Muscle of leg (tissue), 11 donors: ENCODE measurements around the gene GDI2. TPM values are rescaled to one million over a fixed set of nuclear protein-coding genes. Genes with fewer than 3 reads are reported as not detected.
"Not testable (repeated sequence)": the region's sequence is repeated elsewhere in the genome, so short reads cannot be mapped to it uniquely, and the experiment has no call there.

ENCODE experiments used
- DNase-seq: peaks from one replicate; pipeline ENCODE4 v3.0.0; 2013
- H3K27ac ChIP-seq: one replicate; pipeline ENCODE4 v1.5.1; 2013; ENCODE audit warnings: mild to moderate bottlenecking, low read length, control low read depth
- H3K27me3 ChIP-seq: one replicate; pipeline ENCODE4 v1.6.1; 2013; ENCODE audit warnings: low read length; ENCODE audit not compliant: control insufficient read depth, insufficient read depth
- H3K36me3 ChIP-seq: one replicate; pipeline ENCODE4 v1.6.1; 2013; ENCODE audit warnings: low read length; ENCODE audit not compliant: control insufficient read depth, insufficient read depth
- H3K4me1 ChIP-seq: one replicate; pipeline ENCODE4 v1.6.1; 2013; ENCODE audit warnings: low read length; ENCODE audit not compliant: control insufficient read depth, insufficient read depth
- H3K4me3 ChIP-seq: one replicate; pipeline ENCODE4 v1.5.1; 2013; ENCODE audit warnings: low read length, control low read depth
- H3K9me3 ChIP-seq: replicated peaks from 2 replicates; pipeline ENCODE4 v1.6.1; 2013; ENCODE audit warnings: low read depth, low read length; ENCODE audit not compliant: control insufficient read depth
- WGBS: methylation state at CpG from one replicate; pipeline ENCODE4 v1.1.5; 2013; ENCODE audit warnings: missing lambda C conversion rate; ENCODE audit not compliant: insufficient coverage; 5-methylcytosine and 5-hydroxymethylcytosine counted together
- polyA plus RNA-seq, 8 donors: library from polyadenylated mRNA; unstranded; fragments of 120-200 nt; gene quantifications; one replicate each; pipeline versions ENCODE4 v1.2.1 to v1.2.3, GENCODE V29; 2013; ENCODE audit warnings: inconsistent platforms in 1 of 8, low replicate concordance in 1 of 8; ENCODE audit not compliant: insufficient read length in 8 of 8, insufficient read depth in 1 of 8
- total RNA-seq: library from RNA; stranded (reverse); fragments of 120-200 nt; gene quantifications from one replicate; pipeline ENCODE4 v1.2.4, GENCODE V29; 2013

GDI2 gene
- total and polyA plus RNA-seq, 9 donors, result 216 to 281 (median 239) TPM

DNA sequence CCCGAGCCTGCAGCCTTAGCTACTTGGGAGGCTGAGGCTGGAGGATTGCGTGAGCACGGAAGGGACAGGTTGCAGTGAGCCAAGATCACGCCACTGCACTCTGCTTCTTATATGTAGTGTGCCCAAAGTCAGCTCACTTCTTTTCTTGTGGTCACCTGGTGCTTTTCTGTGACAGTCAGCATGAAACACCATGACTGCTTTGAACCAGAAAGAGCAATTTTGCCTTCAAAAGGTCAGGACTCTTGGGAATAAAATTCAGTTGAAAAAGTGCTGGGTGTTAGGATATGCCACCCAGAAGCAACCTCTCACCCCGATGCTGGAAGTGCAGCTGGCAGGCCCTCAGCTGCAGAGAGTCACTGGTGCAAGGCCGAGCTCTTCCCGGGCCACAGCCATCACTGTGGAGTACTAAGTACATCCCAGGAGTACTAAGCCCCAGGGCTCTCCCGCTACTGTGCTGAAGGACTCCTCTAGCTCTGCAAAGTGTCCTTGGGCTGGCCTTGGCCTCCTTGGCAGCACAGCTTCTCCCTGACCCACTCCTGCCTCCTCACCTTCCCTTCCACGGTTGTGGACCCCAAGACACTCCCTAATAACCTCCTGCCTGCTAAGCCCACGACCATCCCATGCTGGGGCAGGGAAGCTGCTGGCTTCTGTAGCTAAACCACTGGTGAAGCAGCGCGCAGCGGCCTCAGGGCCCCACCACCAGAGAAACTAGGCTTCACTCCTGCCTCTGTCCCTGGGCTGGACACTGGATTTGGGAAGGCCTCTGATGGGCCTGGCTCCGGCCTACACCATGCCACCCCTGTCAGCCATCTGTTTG is 17.6 kb upstream of the GDI2 start:
- H3K4me3 ChIP-seq, result no peak overlapping the region
- DNase-seq, result no peak
- H3K9me3 ChIP-seq, result no peaks in the 10 kb centered on the region
- no peak overlapping the region for H3K27ac ChIP-seq
- WGBS, result 79% methylated on average over 13 of the region's 14 CpGs
- peaks cover 5% of the 10 kb centered on the region for H3K4me1 ChIP-seq
- H3K36me3 ChIP-seq, result no peaks in the 10 kb centered on the region
- no peaks in the 10 kb centered on the region for H3K27me3 ChIP-seq

- H3K27me3 ChIP-seq, result no peaks in the 10 kb centered on the region
- WGBS, result 84% methylated on average over 3 of the region's 9 CpGs
- H3K9me3 ChIP-seq, result no peaks in the 10 kb centered on the region
These were observed 16.0 kb upstream of the GDI2 start for GRCh38 chr10:5829267-5829666.

GRCh38 chr10:5828725-5829124 is 15.5 kb upstream of the GDI2 start:
- Histone ChIP-seq H3K9me3 (no peaks in the 10 kb centered on the region), H3K36me3 (no peaks in the 10 kb centered on the region), H3K4me3 (no peak overlapping the region), H3K27ac (no peak overlapping the region), H3K4me1 (no peaks in the 10 kb centered on the region), H3K27me3 (no peaks in the 10 kb centered on the region)
- no peak for DNase-seq
- 88% methylated on average over 16 of the region's 16 CpGs for WGBS

More at GRCh38 chr10:5829267-5829666, 16.0 kb upstream of the GDI2 start:
- no peak overlapping the region for H3K27ac ChIP-seq
- no peaks in the 10 kb centered on the region for H3K36me3 ChIP-seq
- H3K4me1 ChIP-seq, result peaks cover 3% of the 10 kb centered on the region
- no peak overlapping the region for H3K4me3 ChIP-seq
- DNase-seq, result no peak

DNA sequence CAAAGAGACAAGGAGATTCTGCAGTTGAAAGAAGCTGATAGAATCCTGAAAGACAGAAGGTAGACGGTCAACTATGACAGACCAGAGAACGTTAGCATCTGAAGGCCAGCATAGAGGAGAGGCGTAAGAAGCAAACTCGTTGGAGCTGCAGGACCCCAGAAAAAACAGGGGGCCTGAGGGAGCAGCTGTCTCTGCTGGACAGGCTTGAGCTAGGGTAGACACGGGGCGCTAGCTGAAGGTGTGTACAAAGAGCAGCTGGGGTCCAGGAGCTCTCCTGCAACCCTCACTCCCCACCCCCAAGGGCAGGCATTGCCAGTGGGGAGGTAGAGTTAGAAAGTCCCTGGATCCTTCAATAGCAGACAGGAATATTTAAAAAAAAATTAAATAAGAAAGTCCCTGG is 14.6 kb upstream of the GDI2 start:
- no peaks in the 10 kb centered on the region for H3K27me3 ChIP-seq
- H3K9me3 ChIP-seq, result no peaks in the 10 kb centered on the region
- H3K36me3 ChIP-seq, result no peaks in the 10 kb centered on the region
- DNase-seq, result no peak
- no peak overlapping the region for H3K27ac ChIP-seq
- 63% methylated on average over 4 of the region's 6 CpGs for WGBS
- no peak overlapping the region for H3K4me3 ChIP-seq
- H3K4me1 ChIP-seq, result no peaks in the 10 kb centered on the region

GRCh38 chr10:5826511-5826910 is 13.3 kb upstream of the GDI2 start:
- not testable (repeated sequence) for DNase-seq, H3K27ac ChIP-seq, H3K9me3 ChIP-seq, H3K4me3 ChIP-seq, H3K36me3 ChIP-seq, H3K4me1 ChIP-seq, H3K27me3 ChIP-seq
- 95% methylated on average over 4 of the region's 6 CpGs for WGBS

DNA sequence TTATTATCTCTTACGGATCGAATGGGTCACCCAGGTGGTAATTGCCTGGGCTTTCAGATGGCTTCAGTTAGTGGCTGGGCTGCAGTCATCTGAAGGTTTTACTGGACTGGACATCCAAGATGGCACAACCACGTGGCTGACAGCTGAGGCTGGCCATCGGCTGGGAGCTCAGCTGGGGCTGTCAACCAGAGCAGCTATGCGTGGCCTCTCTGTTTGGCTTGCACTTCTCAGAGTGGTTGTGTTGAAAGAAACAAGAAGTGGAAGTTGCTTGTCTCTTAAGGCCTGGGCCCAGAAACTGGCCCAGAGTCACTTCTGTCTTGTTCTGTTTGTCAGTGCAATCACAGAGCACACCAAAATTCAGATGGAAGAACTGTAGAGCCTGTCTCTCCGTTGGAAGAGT is 5.7 kb upstream of the GDI2 start:
- H3K27ac ChIP-seq, result no peak overlapping the region
- no peaks in the 10 kb centered on the region for H3K9me3 ChIP-seq
- peaks cover 4% of the 10 kb centered on the region for H3K4me1 ChIP-seq
- DNase-seq, result peak; percentile 36
- 72% methylated on average over 5 of the region's 6 CpGs for WGBS
- H3K36me3 ChIP-seq, result no peaks in the 10 kb centered on the region
- H3K27me3 ChIP-seq, result no peaks in the 10 kb centered on the region
- H3K4me3 ChIP-seq, result no peak overlapping the region

DNA sequence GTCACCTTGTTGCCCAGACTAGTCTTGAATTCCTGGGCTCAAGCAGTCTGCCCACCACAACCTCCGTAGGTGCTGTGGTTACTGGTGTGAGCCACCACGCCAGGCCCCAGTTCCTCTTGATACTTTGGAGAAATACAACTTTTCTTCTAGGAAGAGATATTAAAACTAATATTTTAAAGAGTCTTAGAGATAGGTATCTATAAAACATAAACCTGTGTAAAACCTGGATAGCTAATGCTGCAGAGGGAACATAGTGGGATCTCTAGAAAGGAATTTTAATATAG is 4.8 kb upstream of the GDI2 start:
- DNase-seq, result no peak
- Histone ChIP-seq H3K9me3 (no peaks in the 10 kb centered on the region), H3K36me3 (no peaks in the 10 kb centered on the region), H3K4me3 (no peak overlapping the region), H3K27me3 (no peaks in the 10 kb centered on the region), H3K4me1 (peaks cover 5% of the 10 kb centered on the region), H3K27ac (no peak overlapping the region)
- WGBS, result no CpG with 5 or more reads among the region's 2 CpGs

GRCh38 chr10:5817322-5818047 is 4.3 kb upstream of the GDI2 start:
- no peaks in the 10 kb centered on the region for H3K9me3 ChIP-seq
- DNase-seq, result no peak
- H3K27me3 ChIP-seq, result no peaks in the 10 kb centered on the region
- H3K4me3 ChIP-seq, result no peak overlapping the region
- peaks cover 5% of the 10 kb centered on the region for H3K4me1 ChIP-seq
- H3K36me3 ChIP-seq, result no peaks in the 10 kb centered on the region
- H3K27ac ChIP-seq, result no peak overlapping the region
- WGBS, result 88% methylated on average over 4 of the region's 4 CpGs

DNA sequence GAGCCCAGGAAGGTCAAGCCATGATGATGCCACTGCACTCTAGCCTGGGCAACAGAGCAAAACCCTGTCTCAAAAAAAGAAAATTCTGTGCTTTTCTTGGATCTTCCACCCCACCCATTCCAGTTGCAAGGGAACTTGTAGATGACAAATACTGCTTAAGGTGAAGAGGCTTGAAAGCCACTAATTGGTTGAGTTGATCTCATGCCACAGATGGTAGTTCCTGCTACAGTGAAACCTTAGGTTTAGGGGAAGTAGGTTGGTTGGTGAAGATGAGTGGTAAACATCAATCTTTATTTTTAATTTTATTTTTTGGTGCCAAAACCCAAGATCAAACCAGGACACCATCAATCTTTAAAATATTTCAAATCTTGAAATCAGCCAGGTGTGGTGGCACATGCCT is 2.9 kb upstream of the GDI2 start:
- Histone ChIP-seq H3K27me3 (no peaks in the 10 kb centered on the region), H3K4me1 (peaks cover 8% of the 10 kb centered on the region), H3K36me3 (no peaks in the 10 kb centered on the region), H3K9me3 (no peaks in the 10 kb centered on the region), H3K27ac (no peak overlapping the region), H3K4me3 (no peak overlapping the region)
- no peak for DNase-seq

DNA sequence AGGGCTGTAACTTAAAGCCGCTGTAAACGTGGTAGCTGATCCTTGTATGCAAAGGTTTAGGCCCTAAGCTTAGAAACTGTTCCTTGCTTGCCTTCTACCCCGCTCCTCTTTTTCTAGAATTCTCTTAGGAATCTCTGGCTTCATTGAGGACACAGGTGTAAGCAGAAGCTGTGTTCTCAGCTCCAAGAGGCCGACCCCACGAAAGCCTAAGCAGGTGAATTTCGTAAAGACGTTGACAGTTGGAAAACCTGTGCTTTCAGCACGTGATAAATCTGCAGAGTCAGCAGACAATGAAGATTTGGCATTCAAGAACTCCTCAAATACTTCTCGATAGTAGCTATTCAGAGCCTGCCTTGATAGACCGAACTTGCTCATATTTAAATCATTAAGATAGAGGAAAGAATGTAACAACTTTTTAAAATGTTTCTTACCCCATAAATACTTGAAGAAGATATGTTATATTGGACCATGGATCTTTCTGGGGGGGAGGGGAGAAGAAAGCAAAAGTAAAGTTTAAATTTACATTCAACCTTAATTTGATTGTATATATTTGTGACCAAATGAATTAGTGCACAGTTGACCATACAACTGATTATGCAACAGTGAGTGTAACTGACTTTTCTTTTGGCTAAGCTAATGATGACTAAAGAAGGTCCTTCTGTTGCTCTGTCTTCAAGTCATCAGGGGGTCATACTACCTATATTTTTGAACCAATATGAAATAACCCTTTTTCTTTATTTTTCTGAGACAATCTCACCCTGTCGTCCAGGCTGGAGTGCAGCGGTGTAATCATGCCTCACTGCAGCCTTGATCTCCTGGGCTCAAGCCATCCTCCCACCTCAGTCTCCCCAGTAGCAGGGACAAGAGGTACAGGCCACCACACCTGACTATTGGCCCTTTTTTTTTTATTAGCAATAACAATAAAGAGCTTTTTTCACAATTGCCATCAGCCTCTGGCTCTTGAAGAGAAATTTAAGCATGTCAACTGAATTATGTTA is 1.2 kb upstream of the GDI2 start:
- H3K9me3 ChIP-seq, result no peaks in the 10 kb centered on the region
- DNase-seq, result peak; percentile 61
- peaks cover 8% of the 10 kb centered on the region for H3K4me1 ChIP-seq
- peak overlapping the region; percentile 61 for H3K4me3 ChIP-seq
- no peaks in the 10 kb centered on the region for H3K27me3 ChIP-seq
- H3K36me3 ChIP-seq, result no peaks in the 10 kb centered on the region
- 25% methylated on average over 6 of the region's 12 CpGs for WGBS
- H3K27ac ChIP-seq, result peak overlapping the region; percentile 94
